GM12874 (cell line): ENCODE results near the gene PSG1.
"Not testable (repeated sequence)": the region's sequence is repeated elsewhere in the genome, so short reads cannot be mapped to it uniquely, and the experiment has no call there.

Experiments used
- TF ChIP-seq, protein P1 (sequence below): IDR thresholded peaks from 2 replicates; pipeline ENCODE4 v1.5.1; 2011; ENCODE audit warnings: low read depth, mild to moderate bottlenecking, control low read depth, low read length, moderate library complexity; ENCODE audit not compliant: insufficient read depth

Gene PSG1

DNA sequence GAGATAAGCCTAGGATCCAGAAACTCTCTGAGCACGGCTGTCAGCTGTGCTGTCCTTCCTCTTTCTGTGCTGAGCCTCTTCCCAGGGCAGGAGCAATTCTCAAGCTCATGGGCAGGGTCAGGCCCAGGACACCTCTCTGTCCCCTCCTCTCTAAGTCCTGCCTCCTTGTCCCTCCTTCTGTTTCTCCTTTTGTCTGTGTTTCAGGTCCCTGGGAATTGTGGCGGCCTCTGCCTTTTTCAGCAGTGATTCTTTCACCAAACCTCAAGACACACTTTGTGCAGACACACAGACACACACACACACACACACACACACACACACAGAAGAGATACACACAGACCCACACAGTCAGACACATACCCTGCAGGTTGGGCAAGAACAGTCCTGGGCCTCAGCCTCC lies at the start of gene PSG1:
TSS of gene PSG1 (minus strand) at position 101 of the 400 bp plus-strand sequence. CDS start 132 bp downstream, outside the sequence.
- TF ChIP-seq, protein P1, sequence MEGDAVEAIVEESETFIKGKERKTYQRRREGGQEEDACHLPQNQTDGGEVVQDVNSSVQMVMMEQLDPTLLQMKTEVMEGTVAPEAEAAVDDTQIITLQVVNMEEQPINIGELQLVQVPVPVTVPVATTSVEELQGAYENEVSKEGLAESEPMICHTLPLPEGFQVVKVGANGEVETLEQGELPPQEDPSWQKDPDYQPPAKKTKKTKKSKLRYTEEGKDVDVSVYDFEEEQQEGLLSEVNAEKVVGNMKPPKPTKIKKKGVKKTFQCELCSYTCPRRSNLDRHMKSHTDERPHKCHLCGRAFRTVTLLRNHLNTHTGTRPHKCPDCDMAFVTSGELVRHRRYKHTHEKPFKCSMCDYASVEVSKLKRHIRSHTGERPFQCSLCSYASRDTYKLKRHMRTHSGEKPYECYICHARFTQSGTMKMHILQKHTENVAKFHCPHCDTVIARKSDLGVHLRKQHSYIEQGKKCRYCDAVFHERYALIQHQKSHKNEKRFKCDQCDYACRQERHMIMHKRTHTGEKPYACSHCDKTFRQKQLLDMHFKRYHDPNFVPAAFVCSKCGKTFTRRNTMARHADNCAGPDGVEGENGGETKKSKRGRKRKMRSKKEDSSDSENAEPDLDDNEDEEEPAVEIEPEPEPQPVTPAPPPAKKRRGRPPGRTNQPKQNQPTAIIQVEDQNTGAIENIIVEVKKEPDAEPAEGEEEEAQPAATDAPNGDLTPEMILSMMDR = no peak

DNA sequence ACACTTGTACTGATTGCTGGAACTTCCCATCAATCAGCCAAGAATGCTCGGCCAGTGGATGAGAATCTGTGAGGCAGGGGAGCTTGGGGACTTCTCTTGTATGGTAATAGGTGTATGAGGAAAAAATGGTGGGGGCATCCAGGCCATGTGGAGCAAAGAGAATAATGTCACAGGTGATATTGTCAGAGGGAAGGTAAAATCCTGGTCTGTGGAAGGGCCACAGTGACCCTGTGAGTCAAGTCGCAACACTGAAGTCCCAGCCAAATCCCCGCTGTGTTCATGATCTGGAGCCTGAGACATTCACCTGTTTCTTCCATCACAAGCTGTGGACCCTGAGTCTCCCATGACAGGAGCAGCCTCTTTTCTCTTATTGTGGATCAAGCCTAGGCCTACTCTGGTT lies 49.4 kb upstream of the PSG1 start:
- TF ChIP-seq, protein P1 = no peak

DNA sequence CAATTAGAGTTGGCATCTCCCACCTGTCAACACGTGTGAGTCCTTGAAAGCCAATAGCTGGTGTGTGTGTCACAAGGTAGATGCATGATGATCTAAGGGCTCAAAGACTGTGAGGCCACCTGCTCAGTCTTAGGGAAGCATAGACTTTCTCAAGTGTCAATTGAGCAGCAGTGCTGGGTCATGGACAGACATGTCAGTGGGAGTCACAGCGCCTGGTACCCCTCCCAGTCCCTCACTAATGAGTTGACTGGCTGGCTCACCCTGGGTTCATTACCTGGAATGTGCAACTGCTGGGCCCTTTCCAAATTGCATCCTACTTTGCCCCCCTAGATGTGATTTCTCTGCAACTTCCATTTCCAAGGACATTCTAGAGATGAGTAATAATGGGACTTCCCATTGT lies 47.3 kb upstream of the PSG1 start:
- TF ChIP-seq, protein P1 = no peak

DNA sequence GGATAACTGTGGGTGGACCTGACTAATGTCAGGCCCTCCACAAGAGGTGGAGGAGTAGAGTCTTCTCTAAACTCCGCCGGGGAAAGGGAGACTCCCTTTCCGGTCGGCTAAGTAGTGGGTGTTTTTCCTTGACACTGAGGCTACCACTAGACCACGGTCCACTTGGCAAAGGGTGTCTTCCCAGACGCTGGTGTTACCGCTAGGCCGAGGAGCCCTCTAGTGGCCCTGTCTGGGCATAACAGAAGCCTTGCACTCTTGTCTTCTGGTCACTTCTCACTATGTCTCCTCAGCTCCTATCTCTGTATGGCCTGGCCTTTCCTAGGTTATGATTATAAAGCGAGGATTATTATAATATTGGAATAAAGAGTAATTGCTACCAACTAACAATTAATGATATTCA lies 43.6 kb upstream of the PSG1 start:
- TF ChIP-seq, protein P1 = peak; percentile 71

DNA sequence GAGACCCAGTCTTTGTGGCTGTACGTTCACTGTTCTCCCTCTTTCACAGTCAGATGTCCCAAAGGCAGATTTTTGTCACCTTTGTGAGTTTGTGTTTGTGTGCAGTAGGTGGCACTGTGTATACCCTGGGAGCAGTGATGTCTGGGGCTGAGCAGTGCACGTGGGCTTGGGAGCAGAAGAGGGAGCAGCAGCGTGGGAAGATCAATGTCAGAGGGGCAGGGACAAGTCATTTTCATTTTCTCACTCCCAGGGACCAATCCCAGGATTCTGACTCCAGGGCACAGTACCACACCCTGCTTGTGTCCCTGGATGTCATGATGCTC lies 40.2 kb upstream of the PSG1 start:
- TF ChIP-seq, protein P1 = no peak

DNA sequence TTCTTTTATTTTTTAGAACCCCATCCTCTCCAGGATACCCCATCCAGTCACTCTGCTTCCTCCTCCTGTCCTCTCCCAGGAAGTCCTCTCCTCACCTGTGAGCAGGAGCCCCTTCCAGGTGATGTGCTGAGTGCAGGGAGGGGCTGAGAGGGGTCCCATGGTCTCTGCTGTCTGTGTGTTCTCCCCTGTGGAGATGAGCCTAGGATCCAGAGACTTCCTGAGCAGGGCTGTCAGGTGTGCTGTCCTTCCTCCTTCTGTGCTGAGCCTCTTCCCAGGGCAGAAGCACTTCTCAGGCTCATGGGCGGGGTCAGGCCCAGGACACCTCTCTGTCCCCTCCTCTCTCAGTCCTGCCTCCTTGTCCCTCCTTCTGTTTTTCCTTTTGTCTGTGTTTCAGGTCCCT lies 38.1 kb upstream of the PSG1 start, which contains the start of gene PSG6:
TSS of gene PSG6 (minus strand) at position 261 of the 400 bp plus-strand sequence. CDS start at position 159, 102 bp downstream.
- TF ChIP-seq, protein P1 = not testable (repeated sequence)

DNA sequence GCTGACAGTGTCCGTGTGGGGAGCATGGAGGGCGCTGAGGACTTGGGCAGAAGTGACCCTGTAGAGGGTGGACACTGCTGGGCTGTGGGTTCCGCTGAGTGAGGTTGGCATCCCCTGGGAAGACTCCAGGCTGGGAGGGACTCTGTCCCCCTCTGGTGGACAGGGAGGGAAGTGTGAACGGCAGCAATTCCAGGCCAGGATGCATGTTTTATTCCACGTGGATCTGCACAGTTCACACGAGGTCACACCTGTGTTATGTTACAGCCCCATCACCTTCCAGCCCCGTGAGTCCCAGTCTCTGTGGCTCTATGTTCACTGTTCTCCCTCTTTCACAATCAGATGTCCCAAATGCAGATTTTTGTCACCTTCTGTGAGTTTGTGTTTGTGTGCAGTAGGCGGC lies 1.8 kb upstream of the PSG1 start:
- TF ChIP-seq, protein P1 = peak; percentile 41; the same call in 1 of the 2 replicates
